Left cardiac atrium (tissue), 4 donors: ENCODE results near the gene HGD. TPM values are rescaled to one million over a fixed set of nuclear protein-coding genes. Genes with fewer than 3 reads are reported as not detected.
"Not testable (repeated sequence)": the region's sequence is repeated elsewhere in the genome, so short reads cannot be mapped to it uniquely, and the experiment has no call there.

Experiments used
- ATAC-seq, 2 donors: fragments of 200-7000 bp; cut with Tn5 transposase; one replicate each; pipeline ENCODE4 v1.9.1; 2020; ENCODE audit warnings: mild to moderate bottlenecking in 2 of 2, moderate library complexity in 2 of 2
- DNase-seq: peaks from one replicate; pipeline ENCODE4 v3.0.0-alpha.2; 2020
- intact Hi-C, 2 donors: fragments of 100-400 bp; cut with DNase I; formaldehyde crosslinking; loops; one replicate each; pipeline versions ENCODE4 v1.14.1 to v1.15.1; 2022 to 2023
- long read RNA-seq: library from polyadenylated mRNA; unstranded; transcript quantifications from one replicate; pipeline ENCODE4 v2.0.0, GENCODE V29; 2021
- total RNA-seq, 2 donors: library from RNA; stranded (reverse); fragmentation: NEBNext Ultra II Directional; extraction: Animal tissue kit (Norgen Biotek cat#: 25700); gene quantifications; one replicate each; pipeline ENCODE4 v1.2.1, GENCODE V29; 2021
- donor health status: DM: no; HTN: yes; CAD: no.
- donor health status: DM: no; HTN: yes; CAD: no; lungs with severe emphysema.
- donor health status: DM: yes; HTN: yes; CAD: no.
- donor health status: Dilated cardiomyopathy.

The HGD gene
- 1 to 10 TPM in 1 of 2 donors, not detected in 1; 1.5 TPM for total RNA-seq
- long read RNA-seq: 0 reads

- intact Hi-C loops: no loop called here
- ATAC-seq: no peak
- no peak for DNase-seq
These were observed at the start of gene HGD for GRCh38 chr3:120682095-120682681. Gene HGD, minus strand, starts transcription at chr3:120682239. Its CDS starts 128 bp downstream, at chr3:120682111.

GRCh38 chr3:120730576-120731542 lies 48.8 kb upstream of the HGD start:
- intact Hi-C loops: no loop called here
- no peak for ATAC-seq
- DNase-seq: no peak

DNA sequence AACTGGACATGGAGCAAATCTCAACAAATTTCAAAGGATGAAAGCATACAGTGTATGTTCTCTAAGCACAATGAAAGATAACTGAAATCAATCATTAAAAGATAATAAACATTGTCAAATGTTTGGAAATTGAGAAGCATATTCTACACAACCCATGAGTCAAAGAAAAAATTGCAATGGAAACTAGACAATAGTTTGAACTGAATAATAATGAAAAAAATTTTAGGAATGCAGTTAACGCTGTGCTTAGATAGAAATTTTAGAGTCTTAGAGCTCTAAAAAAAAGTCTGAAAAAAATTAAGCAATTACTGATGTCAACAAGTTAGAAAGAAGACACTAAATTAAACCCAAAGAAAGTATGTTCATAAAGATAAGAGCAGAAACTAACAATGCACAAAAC lies 44.8 kb upstream of the HGD start:
- DNase-seq (no peak), ATAC-seq (no peak)
- intact Hi-C loops: no loop called here

GRCh38 chr3:120719167-120719834 lies 37.3 kb upstream of the HGD start:
- ATAC-seq, intact Hi-C loops: not testable (repeated sequence)
- peak; percentile 75 for DNase-seq

- DNase-seq (no peak), ATAC-seq (no peak)
- intact Hi-C loops: no loop called here
These were observed 31.2 kb upstream of the HGD start for GRCh38 chr3:120713262-120713661.

DNA sequence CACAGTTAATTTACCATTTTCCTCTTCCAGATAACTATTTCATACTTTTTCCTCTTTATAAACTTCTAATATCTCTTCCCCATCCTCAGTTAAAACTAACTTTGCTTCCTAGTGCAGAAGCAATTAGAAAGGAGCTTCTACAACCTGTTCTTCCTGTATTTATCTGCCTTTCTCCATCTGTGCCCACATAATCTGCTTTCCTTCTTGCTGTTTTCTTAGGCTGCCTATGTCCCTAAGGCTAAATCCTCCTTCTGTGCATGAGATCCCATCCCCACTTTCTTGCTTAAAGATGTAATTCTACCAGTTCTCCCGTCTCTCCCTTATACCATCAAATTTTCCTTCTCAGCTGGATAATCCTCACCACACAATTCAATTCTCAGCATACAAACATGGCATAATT lies 28.3 kb upstream of the HGD start:
- intact Hi-C loops: no loop called here
- DNase-seq (no peak), ATAC-seq (no peak)

DNA sequence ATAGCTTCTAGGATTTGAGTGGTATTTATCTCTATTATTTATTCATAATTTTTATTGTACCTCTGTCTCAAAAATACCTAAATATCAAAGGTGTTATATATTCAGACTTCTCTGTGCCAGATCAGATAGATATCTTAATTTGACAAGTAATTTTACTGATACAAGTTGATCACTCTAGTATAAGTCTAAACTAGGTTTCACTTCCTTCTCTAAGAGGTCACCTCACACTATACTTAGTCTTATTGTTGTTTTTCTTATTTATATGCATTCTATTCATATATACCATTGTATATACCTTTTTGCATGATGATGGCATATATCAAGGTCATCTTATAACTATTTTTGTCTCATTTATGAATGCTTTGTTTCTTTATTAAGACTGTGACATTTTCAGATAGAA lies 26.4 kb upstream of the HGD start:
- ATAC-seq (no peak), DNase-seq (no peak)
- intact Hi-C loops: no loop called here

DNA sequence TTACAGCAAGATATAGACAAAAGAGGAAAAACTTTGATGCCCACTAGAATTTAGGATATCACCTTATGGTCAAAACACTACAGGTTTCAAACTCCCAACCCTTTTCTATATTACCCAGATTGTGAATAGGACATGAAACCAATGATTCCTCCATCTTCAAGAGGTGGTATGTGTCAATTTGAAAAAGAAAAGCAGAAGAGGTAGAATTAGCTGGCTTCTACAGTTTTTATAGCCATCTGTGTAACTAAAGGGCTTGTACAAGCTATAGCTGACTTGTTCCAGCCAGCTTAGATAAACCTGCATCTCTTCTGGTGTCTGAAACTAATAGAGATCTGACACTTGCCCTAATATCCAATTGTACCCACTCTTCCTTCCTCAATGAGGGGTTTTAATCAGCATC lies 24.9 kb upstream of the HGD start:
- intact Hi-C loops: no loop called here
- ATAC-seq: no peak

GRCh38 chr3:120705884-120706582 lies 24.0 kb upstream of the HGD start:
- no peak for ATAC-seq
- DNase-seq: no peak
- intact Hi-C loops: no loop called here

More for the DNA sequence above, 24.9 kb upstream of the HGD start:
- no peak for DNase-seq

DNA sequence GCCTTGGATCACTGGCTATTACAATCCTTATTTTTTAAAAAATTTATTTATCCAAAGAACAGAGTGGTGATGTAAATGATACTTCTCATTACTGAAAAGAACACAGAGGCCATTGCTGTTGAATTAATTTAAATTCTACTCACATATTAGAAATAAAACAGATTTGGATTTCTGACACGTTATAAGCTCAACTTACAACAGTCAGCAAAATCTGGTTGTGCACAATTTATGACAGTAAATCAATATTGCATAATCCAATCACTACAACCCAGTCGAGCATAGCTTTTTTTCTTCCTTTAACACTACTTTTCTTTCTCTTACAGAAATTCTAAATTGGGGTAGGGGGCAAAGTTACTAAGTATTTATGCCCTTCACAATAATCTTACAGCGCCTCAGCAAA lies 17.3 kb upstream of the HGD start:
- intact Hi-C loops: no loop called here
- ATAC-seq: no peak
- no peak for DNase-seq

DNA sequence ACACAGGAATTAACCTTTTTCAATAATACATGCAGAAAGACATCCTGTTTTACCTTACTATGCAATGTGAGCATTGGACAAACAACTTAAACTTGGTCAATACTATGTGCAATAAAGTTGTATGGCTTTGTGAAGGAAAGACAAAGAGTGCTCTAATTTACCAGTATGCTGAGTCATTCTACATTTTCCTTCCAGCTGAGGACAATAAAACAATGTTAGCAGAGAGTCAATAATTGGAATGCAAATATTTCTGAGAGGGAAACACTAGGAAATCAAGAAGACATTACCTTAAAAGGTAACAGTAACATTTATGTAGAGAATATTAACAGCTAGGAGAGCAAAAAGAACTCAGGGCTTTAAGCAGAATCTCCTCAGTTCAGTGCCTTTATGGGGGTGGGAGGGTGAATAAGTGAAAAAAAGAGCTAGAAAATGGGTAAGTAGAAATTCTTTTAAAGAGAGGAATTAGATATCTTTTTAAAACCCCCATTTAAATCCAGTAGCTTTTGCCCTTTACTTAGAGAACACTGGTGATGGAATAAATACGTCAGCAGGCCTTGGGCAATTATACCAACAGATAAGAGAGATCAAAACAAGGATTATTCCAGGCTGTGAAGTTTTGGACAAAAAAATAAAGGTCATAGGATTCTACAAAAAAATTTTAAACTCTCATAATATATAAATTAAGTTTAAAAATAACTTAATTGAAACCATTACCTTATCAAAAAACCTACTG lies 11.6 kb upstream of the HGD start:
- intact Hi-C loops: no loop called here
- no peak for ATAC-seq

DNA sequence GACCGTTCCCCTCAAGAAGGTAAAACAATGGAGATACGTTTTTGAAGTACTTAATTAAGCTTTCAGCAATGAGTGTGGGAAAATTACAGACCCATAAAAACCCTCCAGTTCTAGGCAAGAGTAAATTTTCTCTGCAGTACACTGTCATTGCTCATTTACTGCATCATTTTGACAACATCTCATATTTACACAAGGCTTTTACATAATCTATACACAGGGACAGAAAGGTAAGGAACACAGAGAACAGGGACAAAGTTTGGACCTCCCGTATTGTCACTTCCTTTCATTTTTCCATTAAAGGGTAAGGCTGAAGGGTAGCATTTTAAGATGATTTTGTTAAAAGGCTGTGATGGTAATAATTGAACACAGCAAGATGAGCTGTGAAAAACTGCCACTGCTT lies 7.4 kb upstream of the HGD start:
- ATAC-seq: no peak
- no peak for DNase-seq
- intact Hi-C loops: no loop called here

More for the DNA sequence above, 11.6 kb upstream of the HGD start:
- no peak for DNase-seq

DNA sequence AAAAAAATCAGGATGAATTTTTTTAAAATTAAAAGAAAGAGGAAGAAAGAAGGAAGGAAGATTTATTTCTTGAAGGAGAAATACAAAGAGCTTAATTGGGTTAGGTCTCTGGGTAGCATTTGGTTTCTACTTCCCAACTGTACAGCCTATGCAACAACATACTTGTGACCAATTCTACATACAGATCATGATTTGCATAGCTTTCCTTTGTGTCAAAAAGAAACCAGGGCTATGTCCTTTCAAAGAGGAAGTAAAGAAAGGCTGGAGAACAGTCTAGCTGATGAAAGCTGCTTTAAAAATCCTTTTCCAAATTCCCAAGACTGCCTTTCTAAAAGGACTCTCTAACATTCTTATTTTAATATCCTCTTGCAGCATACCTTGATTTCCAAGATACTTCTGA lies 6.1 kb upstream of the HGD start:
- ATAC-seq: no peak
- no peak for DNase-seq
- intact Hi-C loops: no loop called here

GRCh38 chr3:120685411-120685810 lies 3.4 kb upstream of the HGD start:
- ATAC-seq (no peak), DNase-seq (no peak)
- intact Hi-C loops: no loop called here

- DNase-seq (no peak), ATAC-seq (no peak)
- intact Hi-C loops: no loop called here
These were observed 2.9 kb upstream of the HGD start for GRCh38 chr3:120684896-120685295.

GRCh38 chr3:120683671-120684301 lies 1.7 kb upstream of the HGD start:
- DNase-seq (no peak), ATAC-seq (no peak)
- intact Hi-C loops: no loop called here

DNA sequence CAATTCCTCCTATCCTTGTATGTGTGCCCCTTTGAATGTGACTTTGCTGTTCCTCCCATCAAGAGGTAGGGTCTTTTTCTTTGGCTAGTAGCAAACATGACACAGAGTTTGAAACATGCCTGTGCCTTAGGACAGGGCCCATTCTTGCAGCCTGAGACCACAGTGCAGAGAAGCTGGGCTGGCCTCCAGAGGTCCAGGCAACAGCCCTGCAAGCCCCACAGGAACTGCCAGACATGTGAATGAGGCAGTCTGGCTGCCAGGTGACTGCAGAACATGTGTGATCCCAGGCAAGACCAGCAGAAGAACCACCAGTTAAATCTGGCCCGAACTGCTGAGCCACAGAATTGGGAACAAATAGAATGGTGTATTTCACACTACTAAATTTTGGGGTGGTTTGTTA lies 1.2 kb upstream of the HGD start:
- intact Hi-C loops: no loop called here
- DNase-seq (no peak), ATAC-seq (no peak)

DNA sequence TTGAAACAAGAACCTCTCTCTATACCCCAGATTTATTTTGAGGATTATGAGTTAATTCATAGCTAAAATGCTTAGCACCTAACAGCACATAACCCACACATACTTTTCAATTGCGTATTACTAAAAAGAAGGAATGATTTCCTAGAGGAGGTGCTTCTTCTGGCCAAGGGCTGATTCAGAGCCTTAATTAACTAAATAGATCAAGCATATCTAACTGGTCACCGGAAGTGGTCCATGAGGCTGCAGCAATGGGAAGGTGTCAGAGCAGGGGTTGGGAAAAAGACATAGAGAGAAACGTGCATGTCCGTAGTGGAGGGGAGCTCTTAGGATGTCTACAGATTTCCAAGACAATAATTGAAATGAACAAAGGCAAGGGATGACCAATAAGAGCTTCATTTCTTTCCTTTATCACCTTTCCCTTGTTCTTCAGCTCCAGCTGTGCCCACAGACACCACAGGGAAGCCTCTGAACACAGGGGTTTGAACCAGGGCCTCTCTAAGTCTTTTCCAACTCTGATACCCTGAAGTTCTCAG lies 467 bp downstream of the HGD start:
- DNase-seq: no peak
- intact Hi-C loops: no loop called here
- no peak for ATAC-seq
